Small intestine (tissue), 7 donors: ENCODE results near the gene PDE8B. TPM values are rescaled to one million over a fixed set of nuclear protein-coding genes. Genes with fewer than 3 reads are reported as not detected.

Experiments
- DNase-seq, 2 donors: peaks; one replicate each; pipeline versions ENCODE4 v3.0.0 to v3.0.0-alpha.2; 2013
- FAIRE-seq: peaks from 2 replicates; lab custom pipeline; 2012; peaks lifted over from hg19 to GRCh38; lab: Jason Lieb, UNC
- H3K27ac ChIP-seq, 3 donors: one replicate each; pipeline ENCODE4 v1.5.1; 2013; ENCODE audit warnings: low read length in 2 of 3, mild to moderate bottlenecking in 2 of 3, control low read depth in 1 of 3, inconsistent platforms in 1 of 3, low read depth in 1 of 3, moderate library complexity in 1 of 3
- H3K27me3 ChIP-seq, 3 donors: one replicate each; pipeline ENCODE4 v1.6.1; 2013; ENCODE audit warnings: low read length in 3 of 3, inconsistent platforms in 1 of 3; ENCODE audit not compliant: control insufficient read depth in 3 of 3, insufficient read depth in 3 of 3
- H3K36me3 ChIP-seq, 3 donors: one replicate each; pipeline ENCODE4 v1.6.1; 2013; ENCODE audit warnings: low read length in 3 of 3, inconsistent platforms in 1 of 3, low read depth in 1 of 3, mild to moderate bottlenecking in 1 of 3, moderate library complexity in 1 of 3; ENCODE audit not compliant: control insufficient read depth in 3 of 3, insufficient read depth in 2 of 3
- H3K4me1 ChIP-seq, 3 donors: one replicate each; pipeline ENCODE4 v1.6.1; 2013; ENCODE audit warnings: low read length in 2 of 3, inconsistent platforms in 1 of 3, low read depth in 1 of 3, mild to moderate bottlenecking in 1 of 3, moderate library complexity in 1 of 3; ENCODE audit not compliant: control insufficient read depth in 3 of 3, insufficient read depth in 2 of 3
- H3K4me3 ChIP-seq, 3 donors: one replicate each; pipeline ENCODE4 v1.5.1; 2013; ENCODE audit warnings: low read length in 3 of 3, control low read depth in 1 of 3, inconsistent platforms in 1 of 3, low read depth in 1 of 3, mild to moderate bottlenecking in 1 of 3, moderate library complexity in 1 of 3
- H3K9me3 ChIP-seq, 2 donors: one replicate each; pipeline ENCODE4 v1.6.1; 2013; ENCODE audit warnings: low read depth in 1 of 2, low read length in 1 of 2; ENCODE audit not compliant: control insufficient read depth in 2 of 2, insufficient read depth in 1 of 2
- WGBS, 3 donors: extraction: QIAGEN DNeasy Blood & Tissue Kit; methylation state at CpG; one replicate each; pipeline ENCODE4 v1.1.7; 2013; 5-methylcytosine and 5-hydroxymethylcytosine counted together
- polyA plus RNA-seq, 4 donors: library from polyadenylated mRNA; stranded (reverse) in 3 of 4; unstranded in 1 of 4; fragments of 200-250 nt in 3 of 4; fragments of 120-200 nt in 1 of 4; gene quantifications; one replicate each; pipeline versions ENCODE4 v1.2.1 to v1.2.3, GENCODE V29; 2013
- donor health status: healthy with polysubstance abuse.
- donor health status: control.
- donor health status: control.
- donor health status: Bipolar disorder and iron deficiency.
- donor health status: healthy.

Gene PDE8B
- polyA plus RNA-seq, 4 donors, result 0.22 to 1.5 (median 0.99) TPM

GRCh38 chr5:77418601-77419581 lies 208.4 kb downstream of the PDE8B start:
- Histone ChIP-seq H3K9me3 (peaks cover 0 to 5% of the 10 kb centered on the region in 2 donors), H3K4me3 (no peak overlapping the region), H3K4me1 (no peaks in the 10 kb centered on the region), H3K27ac (no peak overlapping the region), H3K27me3 (no peaks in the 10 kb centered on the region), H3K36me3 (no peaks in the 10 kb centered on the region)
- FAIRE-seq (no peak), DNase-seq (no peak)
- WGBS, 3 donors, result 76 to 81% (median 78%) methylated on average over 13 of the region's 13 CpGs

GRCh38 chr5:77419644-77420582 lies 209.4 kb downstream of the PDE8B start:
- 95 to 98% (median 95%) methylated on average over 8 of the region's 8 CpGs for WGBS, 3 donors
- no peak for FAIRE-seq
- H3K27ac ChIP-seq, result no peak overlapping the region

GRCh38 chr5:77420940-77421339 lies 210.5 kb downstream of the PDE8B start:
- no peak overlapping the region for H3K27ac ChIP-seq
- H3K9me3 ChIP-seq, result peaks cover 0 to 5% of the 10 kb centered on the region in 2 donors
- no peaks in the 10 kb centered on the region for H3K4me1 ChIP-seq
- peaks cover 0 to 6% (median 0%) of the 10 kb centered on the region in 3 donors for H3K36me3 ChIP-seq
- no peaks in the 10 kb centered on the region for H3K27me3 ChIP-seq
- no peak for DNase-seq
- no peak for FAIRE-seq
- 74 to 75% (median 74%) methylated on average over 3 of the region's 3 CpGs for WGBS, 3 donors
- no peak overlapping the region for H3K4me3 ChIP-seq

More at GRCh38 chr5:77419644-77420582, 209.4 kb downstream of the PDE8B start:
- H3K4me3 ChIP-seq, result no peak overlapping the region
- no peaks in the 10 kb centered on the region for H3K36me3 ChIP-seq
- H3K4me1 ChIP-seq, result no peaks in the 10 kb centered on the region
- H3K27me3 ChIP-seq, result no peaks in the 10 kb centered on the region
- no peak for DNase-seq
- peaks cover 0 to 5% of the 10 kb centered on the region in 2 donors for H3K9me3 ChIP-seq

GRCh38 chr5:77423022-77423750 lies 212.7 kb downstream of the PDE8B start:
- DNase-seq (no peak), FAIRE-seq (no peak)
- Histone ChIP-seq H3K4me3 (no peak overlapping the region), H3K36me3 (peaks cover 0 to 9% (median 0%) of the 10 kb centered on the region in 3 donors), H3K4me1 (peaks cover 0 to 3% (median 0%) of the 10 kb centered on the region in 3 donors), H3K9me3 (peaks cover 0 to 5% of the 10 kb centered on the region in 2 donors), H3K27ac (no peak overlapping the region), H3K27me3 (no peaks in the 10 kb centered on the region)
- WGBS, 3 donors, result 78 to 87% (median 83%) methylated on average over 2 of the region's 2 CpGs

- Histone ChIP-seq H3K27me3 (no peaks in the 10 kb centered on the region), H3K4me3 (no peak overlapping the region), H3K36me3 (peaks cover 0 to 9% (median 0%) of the 10 kb centered on the region in 3 donors), H3K27ac (no peak overlapping the region), H3K4me1 (peaks cover 0 to 3% (median 0%) of the 10 kb centered on the region in 3 donors), H3K9me3 (peaks cover 0 to 5% of the 10 kb centered on the region in 2 donors)
- FAIRE-seq (no peak), DNase-seq (no peak)
- 83 to 91% (median 86%) methylated on average over 2 of the region's 2 CpGs for WGBS, 3 donors
These were observed 214.4 kb downstream of the PDE8B start for GRCh38 chr5:77424921-77425320.

GRCh38 chr5:77425420-77425819 lies 214.9 kb downstream of the PDE8B start:
- Histone ChIP-seq H3K9me3 (peaks cover 0 to 5% of the 10 kb centered on the region in 2 donors), H3K4me1 (peaks cover 0 to 3% (median 0%) of the 10 kb centered on the region in 3 donors), H3K36me3 (peaks cover 0 to 9% (median 0%) of the 10 kb centered on the region in 3 donors), H3K27me3 (no peaks in the 10 kb centered on the region), H3K27ac (no peak overlapping the region), H3K4me3 (no peak overlapping the region)
- 94 to 96% (median 94%) methylated on average over 5 of the region's 5 CpGs for WGBS, 3 donors
- no peak for DNase-seq
- no peak for FAIRE-seq

GRCh38 chr5:77425998-77426659 lies 215.6 kb downstream of the PDE8B start:
- WGBS, 3 donors, result 63 to 73% (median 70%) methylated on average over 8 of the region's 8 CpGs

More at GRCh38 chr5:77425998-77426659, 215.6 kb downstream of the PDE8B start:
- DNase-seq, result no peak
- Histone ChIP-seq H3K27me3 (no peaks in the 10 kb centered on the region), H3K27ac (no peak overlapping the region), H3K4me1 (peaks cover 0 to 3% (median 0%) of the 10 kb centered on the region in 3 donors), H3K4me3 (no peak overlapping the region), H3K36me3 (peaks cover 0 to 9% (median 0%) of the 10 kb centered on the region in 3 donors), H3K9me3 (peaks cover 0 to 5% of the 10 kb centered on the region in 2 donors)
- FAIRE-seq, result no peak
